ENCODE measurements around the gene NDST4.

Gene NDST4

DNA sequence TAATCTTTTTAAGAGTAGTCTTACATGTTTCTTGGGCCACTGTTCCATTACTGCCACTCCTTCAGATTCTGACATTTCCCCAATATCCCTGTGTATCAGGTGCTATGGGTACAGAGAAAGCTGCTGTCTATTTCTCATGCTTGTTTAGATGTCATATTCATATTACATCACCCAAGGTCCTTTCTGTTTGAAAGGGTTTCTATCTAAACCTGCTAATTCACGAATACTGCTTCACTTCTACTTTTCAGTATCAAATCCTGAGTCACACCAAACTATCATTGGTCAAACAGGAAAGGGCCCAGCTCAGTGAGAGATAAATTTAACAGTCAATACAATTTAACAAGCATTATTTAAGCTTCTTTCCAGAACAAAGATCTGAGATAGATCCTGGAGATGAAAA, 273.4 kb downstream of the NDST4 start:
- H3K27me3 ChIP-seq (ENCODE audit: control insufficient read depth, insufficient read depth, low read length), result no peaks in the 10 kb centered on the region
- no peak overlapping the region for H3K4me3 ChIP-seq (ENCODE audit: low read length)

DNA sequence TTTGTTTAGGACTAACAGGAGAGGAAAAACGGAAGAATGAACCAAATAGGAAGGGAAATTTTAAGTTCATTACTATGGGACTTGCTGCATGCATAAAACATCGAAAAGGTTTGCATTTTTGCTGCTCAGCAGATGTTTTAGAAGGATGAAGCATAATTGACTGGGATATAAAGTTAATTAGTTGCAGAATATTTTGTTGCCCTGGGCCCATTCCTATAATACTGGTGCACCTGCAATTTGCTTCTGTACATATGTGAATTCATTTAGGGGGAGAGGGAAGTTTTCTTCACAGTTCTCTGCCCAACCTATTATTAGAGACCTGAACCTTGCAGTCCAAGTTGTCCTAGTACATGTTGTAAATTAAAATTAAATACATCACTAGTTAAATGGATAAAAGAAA, 282.8 kb downstream of the NDST4 start:
- Histone ChIP-seq H3K9me3 (replicated peaks; ENCODE audit: low read length) (no peaks in the 10 kb centered on the region), H3K27me3 (ENCODE audit: control insufficient read depth, insufficient read depth, low read length) (no peaks in the 10 kb centered on the region), H3K4me3 (ENCODE audit: low read length) (no peak overlapping the region), H3K4me1 (ENCODE audit: control insufficient read depth, insufficient read depth, low read length) (no peaks in the 10 kb centered on the region), H3K36me3 (ENCODE audit: insufficient read depth, low read length) (no peaks in the 10 kb centered on the region), H3K4me2 (ENCODE audit: low read length) (no peak overlapping the region), H3K9ac (ENCODE audit: low read depth, low read length) (no peak overlapping the region)

More for the DNA sequence above, 273.4 kb downstream of the NDST4 start:
- no peak overlapping the region for H3K9ac ChIP-seq (ENCODE audit: low read depth, low read length)
- H3K4me2 ChIP-seq (ENCODE audit: low read length), result no peak overlapping the region
- no peaks in the 10 kb centered on the region for H3K36me3 ChIP-seq (ENCODE audit: insufficient read depth, low read length)
- H3K4me1 ChIP-seq (ENCODE audit: control insufficient read depth, insufficient read depth, low read length), result no peaks in the 10 kb centered on the region
- H3K9me3 ChIP-seq (replicated peaks; ENCODE audit: low read length), result no peaks in the 10 kb centered on the region

- no peaks in the 10 kb centered on the region for H3K4me1 ChIP-seq (ENCODE audit: control insufficient read depth, insufficient read depth, low read length)
- no peak overlapping the region for H3K9ac ChIP-seq (ENCODE audit: low read depth, low read length)
- H3K27me3 ChIP-seq (ENCODE audit: control insufficient read depth, insufficient read depth, low read length), result no peaks in the 10 kb centered on the region
- no peaks in the 10 kb centered on the region for H3K9me3 ChIP-seq (replicated peaks; ENCODE audit: low read length)
- H3K4me2 ChIP-seq (ENCODE audit: low read length), result no peak overlapping the region
- no peak overlapping the region for H3K4me3 ChIP-seq (ENCODE audit: low read length)
- H3K36me3 ChIP-seq (ENCODE audit: insufficient read depth, low read length), result no peaks in the 10 kb centered on the region
These were observed 285.8 kb downstream of the NDST4 start for GRCh38 chr4:114827651-114828050.

DNA sequence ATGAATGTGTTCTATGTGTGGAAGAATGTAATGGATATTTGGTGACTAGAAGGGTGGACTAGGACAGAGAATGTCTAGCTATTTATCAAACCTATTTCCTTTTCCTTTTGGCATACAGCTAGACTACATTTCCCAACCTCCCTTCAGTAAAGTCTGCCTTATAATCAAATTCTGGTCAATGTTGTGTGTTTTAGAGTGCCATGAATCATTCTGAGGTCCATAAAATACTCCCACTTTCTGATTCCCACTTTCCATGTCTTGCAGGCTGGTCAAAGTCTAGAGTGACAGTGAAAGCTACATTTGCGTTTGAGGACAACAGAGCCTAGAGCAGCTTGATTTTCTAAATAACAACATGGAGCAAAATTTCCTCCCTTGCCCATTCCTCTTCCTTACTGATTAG, 297.7 kb downstream of the NDST4 start:
- Histone ChIP-seq H3K4me1 (ENCODE audit: control insufficient read depth, insufficient read depth, low read length) (no peaks in the 10 kb centered on the region), H3K9ac (ENCODE audit: low read depth, low read length) (no peak overlapping the region), H3K9me3 (replicated peaks; ENCODE audit: low read length) (no peaks in the 10 kb centered on the region), H3K4me3 (ENCODE audit: low read length) (no peak overlapping the region), H3K27me3 (ENCODE audit: control insufficient read depth, insufficient read depth, low read length) (no peaks in the 10 kb centered on the region), H3K36me3 (ENCODE audit: insufficient read depth, low read length) (no peaks in the 10 kb centered on the region), H3K4me2 (ENCODE audit: low read length) (no peak overlapping the region)

GRCh38 chr4:114813961-114814360, 299.5 kb downstream of the NDST4 start:
- Histone ChIP-seq H3K4me3 (ENCODE audit: low read length) (no peak overlapping the region), H3K27me3 (ENCODE audit: control insufficient read depth, insufficient read depth, low read length) (no peaks in the 10 kb centered on the region), H3K9ac (ENCODE audit: low read depth, low read length) (no peak overlapping the region), H3K4me1 (ENCODE audit: control insufficient read depth, insufficient read depth, low read length) (no peaks in the 10 kb centered on the region), H3K36me3 (ENCODE audit: insufficient read depth, low read length) (no peaks in the 10 kb centered on the region), H3K9me3 (replicated peaks; ENCODE audit: low read length) (no peaks in the 10 kb centered on the region), H3K4me2 (ENCODE audit: low read length) (no peak overlapping the region)

DNA sequence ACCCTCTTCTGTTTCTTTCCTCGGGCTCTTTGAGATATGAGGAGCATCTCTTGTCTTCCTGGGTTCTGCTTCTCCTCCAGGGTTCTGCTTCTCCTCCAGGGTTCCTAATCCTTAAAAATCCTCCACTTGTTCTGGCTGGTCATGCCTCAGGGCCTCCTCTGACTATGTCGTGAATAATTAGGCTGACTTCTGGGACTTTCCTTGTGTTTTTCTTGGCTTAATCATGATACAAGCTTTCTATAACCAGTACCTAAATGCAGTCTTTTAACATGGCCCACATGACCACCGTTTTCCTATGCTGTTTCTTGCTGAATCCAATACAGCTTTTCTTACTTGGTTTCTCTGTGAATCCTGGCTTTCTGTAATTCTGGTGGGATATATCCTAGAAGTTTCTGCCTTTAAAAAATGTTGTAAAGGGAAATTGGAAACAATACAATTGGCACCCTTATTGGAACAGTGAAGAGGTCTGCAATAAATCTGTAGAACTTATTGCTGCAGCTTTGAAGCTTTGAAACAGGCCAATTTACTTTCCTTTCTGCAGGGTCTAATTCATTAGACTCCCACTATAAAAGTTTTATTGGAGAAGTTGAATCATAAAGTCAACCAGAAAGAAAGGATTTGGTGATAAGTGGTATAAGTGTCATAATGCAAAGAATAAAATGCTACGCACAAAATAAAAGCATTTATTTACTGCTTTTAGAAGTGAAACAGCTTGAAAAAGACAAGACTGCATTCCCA, 301.7 kb downstream of the NDST4 start:
- H3K9ac ChIP-seq (ENCODE audit: low read depth, low read length), result no peak overlapping the region
- no peaks in the 10 kb centered on the region for H3K36me3 ChIP-seq (ENCODE audit: insufficient read depth, low read length)
- no peak overlapping the region for H3K4me3 ChIP-seq (ENCODE audit: low read length)
- H3K4me1 ChIP-seq (ENCODE audit: control insufficient read depth, insufficient read depth, low read length), result no peaks in the 10 kb centered on the region
- H3K27me3 ChIP-seq (ENCODE audit: control insufficient read depth, insufficient read depth, low read length), result no peaks in the 10 kb centered on the region
- H3K9me3 ChIP-seq (replicated peaks; ENCODE audit: low read length), result no peaks in the 10 kb centered on the region
- no peak overlapping the region for H3K4me2 ChIP-seq (ENCODE audit: low read length)

- H3K9me3 ChIP-seq (replicated peaks; ENCODE audit: low read length), result no peaks in the 10 kb centered on the region
- H3K27me3 ChIP-seq (ENCODE audit: control insufficient read depth, insufficient read depth, low read length), result no peaks in the 10 kb centered on the region
- H3K4me1 ChIP-seq (ENCODE audit: control insufficient read depth, insufficient read depth, low read length), result no peaks in the 10 kb centered on the region
- no peak overlapping the region for H3K9ac ChIP-seq (ENCODE audit: low read depth, low read length)
- H3K36me3 ChIP-seq (ENCODE audit: insufficient read depth, low read length), result no peaks in the 10 kb centered on the region
- H3K4me3 ChIP-seq (ENCODE audit: low read length), result no peak overlapping the region
- no peak overlapping the region for H3K4me2 ChIP-seq (ENCODE audit: low read length)
These were observed 305.5 kb downstream of the NDST4 start for GRCh38 chr4:114807759-114808404.

- Histone ChIP-seq H3K9me3 (replicated peaks; ENCODE audit: low read length) (no peaks in the 10 kb centered on the region), H3K36me3 (ENCODE audit: insufficient read depth, low read length) (no peaks in the 10 kb centered on the region), H3K4me2 (ENCODE audit: low read length) (no peak overlapping the region)
These were observed 306.1 kb downstream of the NDST4 start for GRCh38 chr4:114807357-114807756.

GRCh38 chr4:114791976-114792375, 321.4 kb downstream of the NDST4 start:
- Histone ChIP-seq H3K27me3 (ENCODE audit: control insufficient read depth, insufficient read depth, low read length) (no peaks in the 10 kb centered on the region), H3K9ac (ENCODE audit: low read depth, low read length) (no peak overlapping the region), H3K4me3 (ENCODE audit: low read length) (no peak overlapping the region)

More at GRCh38 chr4:114807357-114807756, 306.1 kb downstream of the NDST4 start:
- H3K27me3 ChIP-seq (ENCODE audit: control insufficient read depth, insufficient read depth, low read length), result no peaks in the 10 kb centered on the region
- H3K4me1 ChIP-seq (ENCODE audit: control insufficient read depth, insufficient read depth, low read length), result no peaks in the 10 kb centered on the region
- H3K9ac ChIP-seq (ENCODE audit: low read depth, low read length), result no peak overlapping the region
- H3K4me3 ChIP-seq (ENCODE audit: low read length), result no peak overlapping the region

GRCh38 chr4:114785570-114785969, 327.9 kb downstream of the NDST4 start:
- H3K36me3 ChIP-seq (ENCODE audit: insufficient read depth, low read length), result no peaks in the 10 kb centered on the region
- H3K4me2 ChIP-seq (ENCODE audit: low read length), result no peak overlapping the region
- no peaks in the 10 kb centered on the region for H3K9me3 ChIP-seq (replicated peaks; ENCODE audit: low read length)
- H3K4me3 ChIP-seq (ENCODE audit: low read length), result no peak overlapping the region
- H3K4me1 ChIP-seq (ENCODE audit: control insufficient read depth, insufficient read depth, low read length), result peaks cover 7% of the 10 kb centered on the region
- H3K9ac ChIP-seq (ENCODE audit: low read depth, low read length), result no peak overlapping the region
- H3K27me3 ChIP-seq (ENCODE audit: control insufficient read depth, insufficient read depth, low read length), result no peaks in the 10 kb centered on the region

More at GRCh38 chr4:114791976-114792375, 321.4 kb downstream of the NDST4 start:
- Histone ChIP-seq H3K36me3 (ENCODE audit: insufficient read depth, low read length) (no peaks in the 10 kb centered on the region), H3K4me2 (ENCODE audit: low read length) (no peak overlapping the region), H3K9me3 (replicated peaks; ENCODE audit: low read length) (no peaks in the 10 kb centered on the region), H3K4me1 (ENCODE audit: control insufficient read depth, insufficient read depth, low read length) (no peaks in the 10 kb centered on the region)

DNA sequence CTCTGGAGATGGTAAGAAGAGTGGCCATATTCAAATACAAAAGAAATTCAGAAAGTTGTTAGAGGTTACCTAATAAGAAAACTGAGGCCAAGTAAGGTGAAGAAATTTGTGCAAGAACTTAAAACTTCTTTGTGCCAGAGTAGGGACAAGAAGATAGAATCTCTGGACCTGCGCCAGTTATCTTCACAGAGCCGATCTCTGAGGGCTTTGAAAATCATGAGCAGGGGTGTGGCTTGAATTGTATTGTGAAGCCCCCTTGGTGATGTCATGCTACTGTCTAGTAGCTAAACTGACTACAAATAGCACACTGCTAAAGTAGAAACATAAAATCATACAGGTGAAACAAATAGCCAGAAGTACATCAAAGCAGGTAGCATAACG, 330.2 kb downstream of the NDST4 start:
- Histone ChIP-seq H3K4me3 (ENCODE audit: low read length) (no peak overlapping the region), H3K36me3 (ENCODE audit: insufficient read depth, low read length) (no peaks in the 10 kb centered on the region), H3K27me3 (ENCODE audit: control insufficient read depth, insufficient read depth, low read length) (no peaks in the 10 kb centered on the region), H3K9ac (ENCODE audit: low read depth, low read length) (no peak overlapping the region), H3K4me1 (ENCODE audit: control insufficient read depth, insufficient read depth, low read length) (peaks cover 7% of the 10 kb centered on the region), H3K9me3 (replicated peaks; ENCODE audit: low read length) (no peaks in the 10 kb centered on the region), H3K4me2 (ENCODE audit: low read length) (no peak overlapping the region)
